ENCODE results near the gene SPIRE1. TPM values are rescaled to one million over a fixed set of nuclear protein-coding genes. Genes with fewer than 3 reads are reported as not detected.

Gene SPIRE1
- total and polyA plus RNA-seq, 2 of the 4 experiments (the other 2 are of a cell fraction), result 11.6 to 31.4 TPM

DNA sequence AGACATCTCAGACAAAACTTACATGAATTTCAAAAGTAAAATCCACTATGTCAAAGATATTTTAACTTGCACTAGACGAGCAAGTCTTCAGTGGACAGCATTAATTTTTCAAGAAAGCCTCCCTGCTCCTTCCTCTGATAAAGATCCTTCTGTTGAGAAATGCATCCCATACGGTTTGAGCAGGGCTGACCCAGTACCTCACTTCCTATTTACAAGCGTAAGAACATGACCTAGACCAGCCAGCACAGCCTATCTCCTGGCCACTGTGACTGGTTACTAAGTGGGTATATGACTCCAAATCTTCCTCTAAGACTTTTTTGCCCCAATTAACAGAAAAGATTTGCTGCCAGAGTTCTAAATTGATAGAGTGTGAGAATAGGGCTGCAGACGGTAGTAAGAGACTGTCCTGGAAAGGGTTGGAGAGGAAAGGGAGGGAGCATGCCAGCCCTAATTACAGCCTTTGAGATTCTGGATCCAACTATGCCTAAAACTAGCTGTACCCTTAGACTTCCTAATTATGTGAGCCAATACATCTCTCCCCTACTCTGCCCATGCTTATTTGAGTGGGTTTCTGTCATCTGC lies 141.8 kb downstream of the SPIRE1 start:
- Histone ChIP-seq H4K20me1 (ENCODE audit: insufficient read depth, low read length) (peaks cover 3% of the 10 kb centered on the region; the same call in 1 of the 2 replicates), H3K9me3 (ENCODE audit: control insufficient read depth, insufficient read depth, low read length) (no peaks in the 10 kb centered on the region), H3K56ac (ENCODE audit: extremely low read depth, insufficient read depth, low read length) (no peak overlapping the region), H2AFZ (replicated peaks; ENCODE audit: low read length, poor library complexity) (no peak overlapping the region), H3K79me1 (ENCODE audit: low read depth in 1 of 2, low read length in 2 of 2) (peaks cover 8 to 36% of the 10 kb centered on the region in 2 experiments), H2AK5ac (ENCODE audit: low read depth, low read length) (no peak overlapping the region), H3K9me1 (ENCODE audit: insufficient read depth, low read length) (peaks cover 9% of the 10 kb centered on the region), H3K27me3 (ENCODE audit: control insufficient read depth, insufficient read depth, low read length) (no peaks in the 10 kb centered on the region), H3K4me2 (ENCODE audit: low read depth, low read length) (no peak overlapping the region), H2BK15ac (ENCODE audit: low read depth, low read length) (no peak overlapping the region), H3K14ac (replicated peaks; ENCODE audit: low read depth, low read length) (0 out of 2 replicates have a peak overlapping the region, but pooled peaks have one; percentile 4), H4K91ac (ENCODE audit: insufficient read depth, low read depth, low read length) (no peak overlapping the region), H2BK20ac (ENCODE audit: low read depth, low read length) (no peak overlapping the region), H4K8ac (ENCODE audit: low read depth in 2 of 2, low read length in 2 of 2) (no peak overlapping the region; a peak in 1 of 4 replicates), H2BK5ac (ENCODE audit: low read depth, low read length, poor library complexity, severe bottlenecking) (no peak overlapping the region), H2BK120ac (ENCODE audit: low read depth, low read length) (no peak overlapping the region), H3K27ac (ENCODE audit: insufficient read depth, low read length) (no peak overlapping the region), H3K9ac (ENCODE audit: low read depth, low read length) (no peak overlapping the region), H3K23ac (ENCODE audit: low read depth, low read length) (0 out of 2 replicates have a peak overlapping the region, but pooled peaks have one; percentile 33), H3K36me3 (ENCODE audit: control insufficient read depth, insufficient read depth, low read length) (peaks cover 1% of the 10 kb centered on the region; the same call in 1 of the 2 replicates), H3K4me3 (ENCODE audit: insufficient read depth, low read depth, low read length) (no peak overlapping the region), H4K5ac (ENCODE audit: low read depth, low read length) (no peak overlapping the region), H2AK9ac (replicated peaks; ENCODE audit: low read depth, low read length, poor library complexity) (no peak overlapping the region), H3K4me1 (ENCODE audit: control insufficient read depth, insufficient read depth, low read length) (peaks cover 2% of the 10 kb centered on the region; the same call in 1 of the 2 replicates), H3K18ac (ENCODE audit: low read depth, low read length) (no peak overlapping the region), H3K4ac (ENCODE audit: low read depth, low read length) (no peak overlapping the region)
- ChIA-PET CTCF (interaction anchor here (0.7 kb wide), 1 partner anchor 24 kb away, joined by 3 read pairs; no protein-coding TSS in a partner anchor), POLR2A (ENCODE audit: unreplicated experiment) (interaction anchor here (0.6 kb wide), 1 partner anchor 135 kb away, joined by 4 read pairs; no protein-coding TSS in a partner anchor)
- DNase-seq (peak; percentile 21), ATAC-seq (ENCODE audit: low read depth) (peak; percentile 42; the same call in 1 of the 2 replicates)
- WGBS, 2 experiments (ENCODE audit: extremely low coverage in 2 of 2, insufficient read length in 1 of 2), result 43% methylated on average over 1 of the region's 4 CpGs; no CpG with 5 or more reads in 1 of the 2 experiments
- dilution Hi-C loops (cut with HindIII; ENCODE audit: low sequenced_read_pairs, unreplicated experiment) (no loop called here), intact Hi-C loops (cut with micrococcal nuclease) (no loop called here), in situ Hi-C loops (cut with MboI; ENCODE audit: low sequenced_read_pairs) (no loop called here)
- BruUV-seq (replicated peaks), result no TSS peak
- no peak for TF ChIP-seq NFE2L2 (IDR thresholded peaks at IDR 0.05; ENCODE audit: low read depth, low read length)
- TF ChIP-seq MXI1 (IDR thresholded peaks at IDR 0.05; ENCODE audit: borderline replicate concordance, low read depth, low read length), result no peak
- no peak for TF ChIP-seq POLR2A (IDR thresholded peaks at IDR 0.05; ENCODE audit: low read depth, low read length)
- no peak for TF ChIP-seq RAD21 (IDR thresholded peaks at IDR 0.05; ENCODE audit: low read length)
- TF ChIP-seq MAFK (IDR thresholded peaks at IDR 0.05; ENCODE audit: low read depth, low read length), result no peak
- no peak for TF ChIP-seq BHLHE40 (IDR thresholded peaks at IDR 0.05; ENCODE audit: low read depth, low read length)
- TF ChIP-seq MAZ (IDR thresholded peaks at IDR 0.05; ENCODE audit: borderline replicate concordance, low read depth, low read length), result no peak
- TF ChIP-seq CEBPB (IDR thresholded peaks at IDR 0.05; ENCODE audit: low read depth, low read length), result no peak
- TF ChIP-seq CHD1 (IDR thresholded peaks at IDR 0.05; ENCODE audit: low read depth, low read length), result no peak
- TF ChIP-seq, protein P1, sequence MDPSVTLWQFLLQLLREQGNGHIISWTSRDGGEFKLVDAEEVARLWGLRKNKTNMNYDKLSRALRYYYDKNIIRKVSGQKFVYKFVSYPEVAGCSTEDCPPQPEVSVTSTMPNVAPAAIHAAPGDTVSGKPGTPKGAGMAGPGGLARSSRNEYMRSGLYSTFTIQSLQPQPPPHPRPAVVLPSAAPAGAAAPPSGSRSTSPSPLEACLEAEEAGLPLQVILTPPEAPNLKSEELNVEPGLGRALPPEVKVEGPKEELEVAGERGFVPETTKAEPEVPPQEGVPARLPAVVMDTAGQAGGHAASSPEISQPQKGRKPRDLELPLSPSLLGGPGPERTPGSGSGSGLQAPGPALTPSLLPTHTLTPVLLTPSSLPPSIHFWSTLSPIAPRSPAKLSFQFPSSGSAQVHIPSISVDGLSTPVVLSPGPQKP (IDR thresholded peaks at IDR 0.05; ENCODE audit: borderline replicate concordance, low read depth, low read length), result no peak
- no peak for TF ChIP-seq SMC3 (IDR thresholded peaks at IDR 0.05; ENCODE audit: low read depth, low read length)
- TF ChIP-seq, protein P2, sequence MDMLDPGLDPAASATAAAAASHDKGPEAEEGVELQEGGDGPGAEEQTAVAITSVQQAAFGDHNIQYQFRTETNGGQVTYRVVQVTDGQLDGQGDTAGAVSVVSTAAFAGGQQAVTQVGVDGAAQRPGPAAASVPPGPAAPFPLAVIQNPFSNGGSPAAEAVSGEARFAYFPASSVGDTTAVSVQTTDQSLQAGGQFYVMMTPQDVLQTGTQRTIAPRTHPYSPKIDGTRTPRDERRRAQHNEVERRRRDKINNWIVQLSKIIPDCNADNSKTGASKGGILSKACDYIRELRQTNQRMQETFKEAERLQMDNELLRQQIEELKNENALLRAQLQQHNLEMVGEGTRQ (IDR thresholded peaks at IDR 0.05; ENCODE audit: low read depth, low read length), result no peak
- TF ChIP-seq, protein P3, sequence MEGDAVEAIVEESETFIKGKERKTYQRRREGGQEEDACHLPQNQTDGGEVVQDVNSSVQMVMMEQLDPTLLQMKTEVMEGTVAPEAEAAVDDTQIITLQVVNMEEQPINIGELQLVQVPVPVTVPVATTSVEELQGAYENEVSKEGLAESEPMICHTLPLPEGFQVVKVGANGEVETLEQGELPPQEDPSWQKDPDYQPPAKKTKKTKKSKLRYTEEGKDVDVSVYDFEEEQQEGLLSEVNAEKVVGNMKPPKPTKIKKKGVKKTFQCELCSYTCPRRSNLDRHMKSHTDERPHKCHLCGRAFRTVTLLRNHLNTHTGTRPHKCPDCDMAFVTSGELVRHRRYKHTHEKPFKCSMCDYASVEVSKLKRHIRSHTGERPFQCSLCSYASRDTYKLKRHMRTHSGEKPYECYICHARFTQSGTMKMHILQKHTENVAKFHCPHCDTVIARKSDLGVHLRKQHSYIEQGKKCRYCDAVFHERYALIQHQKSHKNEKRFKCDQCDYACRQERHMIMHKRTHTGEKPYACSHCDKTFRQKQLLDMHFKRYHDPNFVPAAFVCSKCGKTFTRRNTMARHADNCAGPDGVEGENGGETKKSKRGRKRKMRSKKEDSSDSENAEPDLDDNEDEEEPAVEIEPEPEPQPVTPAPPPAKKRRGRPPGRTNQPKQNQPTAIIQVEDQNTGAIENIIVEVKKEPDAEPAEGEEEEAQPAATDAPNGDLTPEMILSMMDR (conservative IDR thresholded peaks at IDR 0.05; ENCODE audit: low read depth, low read length), result no peak
- no peak for TF ChIP-seq FOS (IDR thresholded peaks at IDR 0.05; ENCODE audit: low read depth, low read length)
- TF ChIP-seq RFX5 (IDR thresholded peaks at IDR 0.05; ENCODE audit: low read depth, low read length), result no peak

All from IMR-90 (cell line).